HCT116 (cell line): Measurements from ENCODE around the gene RPL7A. TPM values are rescaled to one million over a fixed set of nuclear protein-coding genes. Genes with fewer than 3 reads are reported as not detected.

Source experiments
- ATAC-seq: fragments of 200-7000 bp; cut with Tn5 transposase; 2 replicates; pipeline ENCODE4 v1.9.1; 2020; ENCODE audit warnings: mild to moderate bottlenecking, moderate library complexity
- BruUV-seq: library from RNA; stranded (reverse); fragments of 400-500 nt; replicated peaks from 2 replicates; lab custom pipeline; 2021; lab: Mats Ljungman, UMichigan
- CTCF ChIA-PET: fragments of 300-600 bp; sonication (Branson Sonifier 250); formaldehyde crosslinking; loops from one replicate; lab custom pipeline; 2021; ENCODE audit warnings: antibody characterized with exemption; lab: Charles Lee
- POLR2A ChIA-PET: fragments of 300-600, 350-600 bp; sonication (Branson Sonifier 250); formaldehyde crosslinking; loops from one replicate; lab custom pipeline; 2021; ENCODE audit warnings: antibody characterized with exemption; lab: Charles Lee
- RAD21 ChIA-PET, 2 experiments: fragments of 300-600 bp; sonication (Branson Sonifier 250); formaldehyde crosslinking; loops; one replicate each; lab custom pipeline; 2023; ENCODE audit warnings: low total read pairs in 2 of 2; ENCODE audit not compliant: uncharacterized antibody in 2 of 2, unreplicated experiment in 2 of 2, low non-redundant PET in 1 of 2; lab: Charles Lee
- DNase-seq: peaks from one replicate; pipeline ENCODE4 v3.0.0-alpha.2; 2010; ENCODE audit warnings: low read depth, low spot score
- H2AFZ ChIP-seq: fragments of 200-600 bp; shearing (Covaris generic), sonication (generic); 2 replicates; pipeline ENCODE4 v1.6.1; 2017; ENCODE audit warnings: low read depth, mixed run types, mixed read lengths, antibody characterized with exemption, low read length; ENCODE audit not compliant: poor library complexity, severe bottlenecking
- H3K27ac ChIP-seq: 2 replicates; pipeline ENCODE4 v1.5.1; 2012; ENCODE audit warnings: low read depth, low read length
- H3K27me3 ChIP-seq: fragments of 200-600 bp; sonication (generic); 2 replicates; pipeline ENCODE4 v1.6.1; 2016; ENCODE audit warnings: mixed run types, low read length, mixed read lengths; ENCODE audit not compliant: insufficient read depth
- H3K36me3 ChIP-seq, 2 experiments: fragments of 200-500 bp in 1 of 2; fragments of 200-600 bp in 1 of 2; sonication (Bioruptor generic) in 1 of 2; sonication (generic) in 1 of 2; 2 replicates each; pipeline versions ENCODE4 v1.5.1 to v1.6.1; 2014 to 2016; ENCODE audit warnings: low read length in 2 of 2, inconsistent platforms in 1 of 2, mixed read lengths in 1 of 2, mixed run types in 1 of 2; ENCODE audit not compliant: insufficient read depth in 2 of 2, control insufficient read depth in 1 of 2
- H3K4me1 ChIP-seq, 2 experiments: fragments of 200-600 bp in 1 of 2; sonication (generic) in 1 of 2; 2 replicates each; pipeline versions ENCODE4 v1.5.1 to v1.6.1; 2012 to 2017; ENCODE audit warnings: low read length in 2 of 2, inconsistent platforms in 1 of 2, mild to moderate bottlenecking in 1 of 2, mixed read lengths in 1 of 2, mixed run types in 1 of 2, moderate library complexity in 1 of 2; ENCODE audit not compliant: insufficient read depth in 2 of 2, control insufficient read depth in 1 of 2
- H3K4me2 ChIP-seq: fragments of 200-600 bp; sonication (generic); 2 replicates; pipeline ENCODE4 v1.6.1; 2017; ENCODE audit warnings: mixed run types, low read length, mixed read lengths
- H3K4me3 ChIP-seq, 2 experiments: fragments of 200-600 bp in 1 of 2; sonication (generic) in 1 of 2; replicated peaks in 1 of 2; 2 replicates each; pipeline ENCODE4 v1.5.1; 2011 to 2016; ENCODE audit warnings: low read length in 2 of 2, control low read depth in 1 of 2, low read depth in 1 of 2, mild to moderate bottlenecking in 1 of 2, mixed read lengths in 1 of 2, mixed run types in 1 of 2
- H3K79me2 ChIP-seq: fragments of 200-600 bp; sonication (generic); 2 replicates; pipeline ENCODE4 v1.6.1; 2017; ENCODE audit warnings: mild to moderate bottlenecking, mixed run types, low read length, moderate library complexity, mixed read lengths; ENCODE audit not compliant: insufficient read depth
- H3K9ac ChIP-seq: fragments of 200-600 bp; sonication (generic); 2 replicates; pipeline ENCODE4 v1.6.1; 2016; ENCODE audit warnings: low read length, mixed read lengths
- H3K9me2 ChIP-seq: fragments of 200-600 bp; sonication (generic), shearing (Covaris generic); 2 replicates; pipeline ENCODE4 v1.6.1; 2017; ENCODE audit warnings: mixed run types, mild to moderate bottlenecking, moderate library complexity; ENCODE audit not compliant: insufficient read depth
- H3K9me3 ChIP-seq, 2 experiments: fragments of 200-500 bp in 1 of 2; fragments of 200-600 bp in 1 of 2; sonication (Bioruptor generic) in 1 of 2; sonication (generic) in 1 of 2; 2 replicates each; pipeline ENCODE4 v1.6.1; 2014 to 2017; ENCODE audit warnings: low read length in 2 of 2, mixed read lengths in 2 of 2, inconsistent platforms in 1 of 2, low read depth in 1 of 2, mild to moderate bottlenecking in 1 of 2, mixed run types in 1 of 2, moderate library complexity in 1 of 2; ENCODE audit not compliant: control insufficient read depth in 1 of 2, insufficient read depth in 1 of 2
- H4K20me1 ChIP-seq: fragments of 200-600 bp; sonication (generic), shearing (Covaris generic); 2 replicates; pipeline ENCODE4 v1.6.1; 2017; ENCODE audit warnings: mixed run types, mild to moderate bottlenecking, moderate library complexity; ENCODE audit not compliant: insufficient read depth
- EGR1 ChIP-seq: IDR thresholded peaks from 2 replicates; pipeline ENCODE4 v1.6.1; 2012; ENCODE audit warnings: low read depth
- EZH2 ChIP-seq: fragments of 200-600 bp; sonication (generic); IDR thresholded peaks from 2 replicates; pipeline ENCODE4 v1.6.1; 2017; ENCODE audit warnings: antibody characterized with exemption, mixed run types
- EZH2phosphoT487 ChIP-seq: fragments of 200-600 bp; IDR thresholded peaks from 2 replicates; pipeline ENCODE4 v1.6.1; 2018; ENCODE audit warnings: antibody characterized with exemption, borderline replicate concordance
- FOSL1 ChIP-seq: IDR thresholded peaks from 2 replicates; pipeline ENCODE4 v1.6.1; 2012; ENCODE audit warnings: low read depth
- JUND ChIP-seq: IDR thresholded peaks from 2 replicates; pipeline ENCODE4 v1.6.1; 2012
- MAX ChIP-seq: IDR thresholded peaks from 2 replicates; pipeline ENCODE4 v1.6.1; 2012
- POLR2AphosphoS5 ChIP-seq: IDR thresholded peaks from 2 replicates; pipeline ENCODE4 v1.6.1; 2011; ENCODE audit warnings: mild to moderate bottlenecking, low read depth, low read length, moderate library complexity
- RAD21 ChIP-seq: IDR thresholded peaks from 2 replicates; pipeline ENCODE4 v1.6.1; 2012; ENCODE audit warnings: low read depth, mild to moderate bottlenecking
- SP1 ChIP-seq: IDR thresholded peaks from 2 replicates; pipeline ENCODE4 v1.6.1; 2012; ENCODE audit warnings: low read depth
- SRF ChIP-seq: IDR thresholded peaks from 2 replicates; pipeline ENCODE4 v1.6.1; 2012; ENCODE audit warnings: low read depth
- YY1 ChIP-seq: IDR thresholded peaks from 2 replicates; pipeline ENCODE4 v1.6.1; 2011; ENCODE audit warnings: low read length, low read depth, moderate library complexity, mild to moderate bottlenecking; ENCODE audit not compliant: insufficient replicate concordance; ENCODE audit errors: extremely low read depth
- ZFX ChIP-seq: fragments of 450-650 bp; IDR thresholded peaks from 2 replicates; pipeline ENCODE4 v1.6.1; 2017
- intact Hi-C: fragments of 100-400 bp; cut with micrococcal nuclease; formaldehyde crosslinking; loops from 2 replicates; pipeline ENCODE4 v1.10.0; 2022
- total RNA-seq: library from RNA; stranded (reverse); gene quantifications from one replicate; pipeline ENCODE4 v1.2.1, GENCODE V29; 2021; ENCODE audit not compliant: unreplicated experiment
- TF ChIP-seq, protein P1 (sequence below): IDR thresholded peaks from 2 replicates; pipeline ENCODE4 v1.6.1; 2011; ENCODE audit warnings: mild to moderate bottlenecking, low read length, moderate library complexity; ENCODE audit not compliant: insufficient replicate concordance; ENCODE audit errors: extremely low read depth

RPL7A gene
- total RNA-seq, 1 experiment from 2014 or later = 2,837 TPM

GRCh38 chr9:133397370-133397769 is 49.4 kb downstream of the RPL7A start:
- BruUV-seq = no TSS peak
- no peak overlapping the region for H3K9ac ChIP-seq
- no peaks in the 10 kb centered on the region for H3K9me3 ChIP-seq
- no peak overlapping the region for H3K27ac ChIP-seq
- no peak overlapping the region for H2AFZ ChIP-seq
- RAD21 ChIA-PET = no interaction called here
- no peaks in the 10 kb centered on the region for H3K36me3 ChIP-seq
- 0 out of 2 replicates have a peak, but pooled peaks cover 2% of the 10 kb centered on the region for H3K27me3 ChIP-seq
- H3K9me2 ChIP-seq = no peaks in the 10 kb centered on the region
- no peak; the same call in 1 of the 2 replicates for ATAC-seq
- TF ChIP-seq EGR1 (no peak), FOSL1 (no peak), MAX (no peak), SRF (no peak), SP1 (no peak), ZFX (no peak), EZH2 (no peak)
- TF ChIP-seq, protein P1, sequence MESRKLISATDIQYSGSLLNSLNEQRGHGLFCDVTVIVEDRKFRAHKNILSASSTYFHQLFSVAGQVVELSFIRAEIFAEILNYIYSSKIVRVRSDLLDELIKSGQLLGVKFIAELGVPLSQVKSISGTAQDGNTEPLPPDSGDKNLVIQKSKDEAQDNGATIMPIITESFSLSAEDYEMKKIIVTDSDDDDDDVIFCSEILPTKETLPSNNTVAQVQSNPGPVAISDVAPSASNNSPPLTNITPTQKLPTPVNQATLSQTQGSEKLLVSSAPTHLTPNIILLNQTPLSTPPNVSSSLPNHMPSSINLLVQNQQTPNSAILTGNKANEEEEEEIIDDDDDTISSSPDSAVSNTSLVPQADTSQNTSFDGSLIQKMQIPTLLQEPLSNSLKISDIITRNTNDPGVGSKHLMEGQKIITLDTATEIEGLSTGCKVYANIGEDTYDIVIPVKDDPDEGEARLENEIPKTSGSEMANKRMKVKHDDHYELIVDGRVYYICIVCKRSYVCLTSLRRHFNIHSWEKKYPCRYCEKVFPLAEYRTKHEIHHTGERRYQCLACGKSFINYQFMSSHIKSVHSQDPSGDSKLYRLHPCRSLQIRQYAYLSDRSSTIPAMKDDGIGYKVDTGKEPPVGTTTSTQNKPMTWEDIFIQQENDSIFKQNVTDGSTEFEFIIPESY = no peak
- TF ChIP-seq, all 23 proteins: peak for 0
- ChIA-PET POLR2A (no interaction called here), CTCF (interaction anchor here (1.4 kb wide), 1 partner anchor 81 kb away, joined by 3 read pairs; the partner anchor contains the start of gene SLC2A6)
- Histone ChIP-seq H3K4me2 (no peak overlapping the region), H3K79me2 (no peaks in the 10 kb centered on the region), H3K4me3 (no peak overlapping the region), H4K20me1 (no peaks in the 10 kb centered on the region), H3K4me1 (no peaks in the 10 kb centered on the region)
- no peak for DNase-seq
- intact Hi-C loops = no loop called here

- Histone ChIP-seq H3K27ac (no peak overlapping the region), H4K20me1 (no peaks in the 10 kb centered on the region), H3K4me1 (no peaks in the 10 kb centered on the region), H3K27me3 (0 out of 2 replicates have a peak, but pooled peaks cover 2% of the 10 kb centered on the region), H3K79me2 (no peaks in the 10 kb centered on the region), H3K9me2 (no peaks in the 10 kb centered on the region), H3K9me3 (no peaks in the 10 kb centered on the region), H3K4me2 (no peak overlapping the region), H3K4me3 (no peak overlapping the region), H2AFZ (no peak overlapping the region), H3K9ac (no peak overlapping the region), H3K36me3 (no peaks in the 10 kb centered on the region)
- no peak for DNase-seq
- intact Hi-C loops = no loop called here
- ATAC-seq = no peak
- no peak for TF ChIP-seq JUND
- no peak for TF ChIP-seq RAD21
- TF ChIP-seq FOSL1 = no peak
- TF ChIP-seq EZH2phosphoT487 = no peak
- TF ChIP-seq POLR2AphosphoS5 = no peak
- no peak for TF ChIP-seq YY1
- TF ChIP-seq EGR1 = no peak
- TF ChIP-seq SP1 = no peak
- no TSS peak for BruUV-seq
- ChIA-PET RAD21 (no interaction called here), CTCF (interaction anchor here (1.4 kb wide), 1 partner anchor 81 kb away, joined by 3 read pairs; the partner anchor contains the start of gene SLC2A6), POLR2A (no interaction called here)
Observed at GRCh38 chr9:133397895-133398294, 49.9 kb downstream of the RPL7A start.
